GM18508 (cell line): Measurements from ENCODE around the gene KIAA0232.
"Not testable (repeated sequence)": the region's sequence is repeated elsewhere in the genome, so short reads cannot be mapped to it uniquely, and the experiment has no call there.

ENCODE experiments used
- ATAC-seq: cut with Tn5 transposase; IDR thresholded peaks from one replicate; pipeline ENCODE4 v1.9.1; 2021; ENCODE audit warnings: moderate number of reproducible peaks; ENCODE audit not compliant: insufficient read depth, unreplicated experiment

The KIAA0232 gene

DNA sequence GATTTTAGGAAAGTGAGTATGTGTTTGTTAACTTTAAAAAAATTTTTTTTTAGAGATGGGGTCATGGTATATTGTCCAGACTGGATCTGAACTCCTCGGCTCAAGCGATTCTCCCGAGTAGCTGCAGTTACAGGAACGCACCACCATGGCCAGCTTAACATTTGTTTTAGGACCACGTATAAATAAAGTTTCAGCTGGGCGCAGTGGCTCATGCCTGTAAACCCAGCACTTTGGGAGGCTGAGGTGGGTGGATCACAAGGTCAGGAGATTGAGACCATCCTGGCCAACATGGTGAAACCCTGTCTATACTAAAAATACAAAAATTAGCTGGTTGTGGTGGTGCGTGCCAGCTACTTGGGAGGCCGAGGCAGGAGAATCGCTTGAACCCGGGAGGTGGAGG, 129.4 kb downstream of the KIAA0232 start:
- ATAC-seq, result not testable (repeated sequence)

DNA sequence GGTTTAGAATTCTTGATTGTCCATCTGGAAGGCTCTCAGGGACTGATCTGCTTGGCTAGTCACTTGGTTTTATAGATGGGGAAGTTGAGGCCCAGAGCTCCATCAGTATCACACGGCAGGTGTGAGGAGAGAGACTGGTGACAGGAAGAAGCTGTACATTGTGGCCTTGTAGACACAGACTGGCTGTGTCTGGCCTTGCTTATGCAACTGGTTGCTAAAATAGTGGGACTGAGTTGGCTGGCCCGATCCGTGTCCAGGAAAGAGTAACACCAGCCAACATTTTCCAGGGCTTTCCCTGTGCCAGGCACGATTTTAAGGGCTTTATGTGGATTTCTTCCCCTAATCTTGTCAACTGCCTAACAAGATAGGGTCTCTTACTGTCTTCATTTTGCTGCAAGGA, 129.9 kb downstream of the KIAA0232 start:
- ATAC-seq, result no peak

DNA sequence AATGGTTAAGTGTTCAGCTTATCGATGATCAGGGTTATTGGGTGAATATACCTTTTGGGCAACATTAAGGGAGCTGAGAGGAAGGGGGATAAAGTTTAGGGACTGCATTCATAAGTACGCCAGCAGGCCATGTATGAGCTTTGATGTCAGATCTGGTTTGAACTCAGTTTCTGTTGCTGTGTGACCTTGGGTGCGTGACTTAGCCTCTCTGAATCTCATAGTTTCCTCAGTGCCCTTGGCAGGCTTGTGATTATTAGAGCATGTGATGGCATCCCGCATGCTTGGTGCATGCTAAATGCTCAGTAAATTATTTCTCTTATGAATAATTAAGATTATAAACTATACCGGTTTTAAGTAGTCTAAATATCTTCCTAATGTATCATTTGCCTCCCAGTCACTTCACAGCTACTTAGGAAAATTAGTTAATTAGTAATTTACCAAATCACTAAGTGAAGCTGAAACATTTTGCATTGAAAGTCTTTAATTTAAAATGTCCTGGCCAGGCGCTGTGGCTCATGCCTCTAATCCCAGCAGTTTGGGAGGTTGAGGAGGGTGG, 130.9 kb downstream of the KIAA0232 start:
- ATAC-seq, result no peak

DNA sequence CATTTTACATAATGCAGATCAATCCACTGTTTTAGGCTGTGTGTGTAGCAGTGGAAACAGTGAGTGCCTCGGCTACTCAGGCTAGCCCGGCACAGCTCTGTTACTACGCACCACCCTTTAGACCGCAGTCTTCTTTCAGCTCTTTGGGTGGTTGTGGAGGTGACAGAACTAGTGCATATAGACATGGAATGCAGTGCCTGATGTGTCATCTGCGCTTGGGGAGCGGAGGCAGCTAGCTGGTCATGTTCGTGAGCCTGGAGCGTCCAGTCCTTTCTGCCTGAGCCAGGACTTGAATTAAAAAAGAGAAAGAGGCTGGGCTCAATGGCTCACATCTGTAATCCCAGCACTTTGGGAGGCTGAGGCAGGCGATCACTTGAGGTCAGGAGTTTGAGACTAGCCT, 131.9 kb downstream of the KIAA0232 start:
- no peak for ATAC-seq

DNA sequence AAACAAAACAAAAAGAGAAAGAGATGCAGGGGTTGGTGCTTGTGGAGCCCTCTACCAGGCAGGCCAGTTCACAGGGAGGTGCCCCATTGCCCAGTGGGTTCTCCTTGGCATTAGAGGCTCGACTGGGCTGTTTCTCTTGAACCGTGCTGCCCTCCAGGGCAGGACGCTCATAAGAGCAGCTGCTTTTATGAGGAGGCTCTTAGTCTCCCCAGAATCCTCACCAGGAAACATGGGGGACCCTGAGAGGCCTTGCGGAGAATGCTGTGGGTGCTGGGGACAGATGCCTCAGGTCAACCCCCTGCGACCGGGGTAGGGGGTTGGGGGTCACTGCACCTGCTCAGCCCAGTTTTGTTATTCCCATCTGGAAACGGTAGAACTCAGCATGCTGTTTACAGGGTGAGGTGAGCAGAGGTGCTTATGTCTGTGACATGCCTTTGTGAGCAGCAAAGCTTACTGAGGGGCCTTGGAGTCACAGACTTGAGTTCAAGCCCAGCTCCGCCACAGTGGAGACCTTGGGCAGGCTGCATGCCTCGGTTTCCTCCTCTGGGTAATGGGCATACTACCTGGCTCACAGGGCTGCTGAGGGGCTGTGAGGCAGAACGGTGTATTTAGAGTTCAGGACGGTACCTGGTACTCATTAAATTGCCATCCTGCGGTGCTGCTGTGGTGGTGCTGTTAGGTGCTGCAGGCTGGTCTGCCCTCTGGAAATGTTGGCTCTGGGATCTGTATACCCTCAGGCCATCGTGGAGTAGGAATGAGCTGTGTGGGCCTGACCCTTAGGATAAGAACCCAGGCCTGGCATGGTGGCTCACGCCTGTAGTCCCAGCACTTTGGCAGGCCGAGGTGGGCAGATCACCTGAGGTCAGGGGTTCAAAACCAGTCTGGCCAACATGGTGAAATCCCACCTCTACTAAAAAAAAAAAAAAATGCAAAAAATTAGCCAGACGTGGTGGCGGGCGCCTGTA, 132.8 kb downstream of the KIAA0232 start:
- ATAC-seq, result no peak

DNA sequence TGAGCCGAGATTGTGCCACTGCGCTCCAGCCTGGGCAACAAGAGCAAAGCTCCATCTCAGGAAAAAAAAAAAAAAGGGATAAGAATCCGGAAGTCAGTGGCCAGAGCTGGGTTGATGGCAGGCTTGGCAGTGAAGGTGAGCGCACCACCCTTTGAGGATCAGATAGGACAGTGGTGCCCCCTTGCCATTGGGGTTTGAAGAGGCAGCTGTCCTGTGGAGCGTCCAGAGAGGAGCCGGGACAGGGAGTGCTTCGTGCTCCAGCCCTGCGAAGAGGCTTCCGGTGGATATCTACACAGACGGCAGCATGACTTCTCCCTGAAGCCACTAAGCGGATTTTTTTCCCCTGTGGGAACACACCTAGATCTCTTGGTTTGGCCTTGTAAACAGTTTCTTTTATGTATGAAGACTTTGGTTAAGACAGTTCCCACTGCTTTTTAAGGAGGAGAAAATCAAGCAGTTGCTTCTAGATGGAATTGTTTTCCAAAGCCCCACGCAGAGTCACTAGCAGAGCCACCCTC, 133.6 kb downstream of the KIAA0232 start:
- ATAC-seq, result no peak

DNA sequence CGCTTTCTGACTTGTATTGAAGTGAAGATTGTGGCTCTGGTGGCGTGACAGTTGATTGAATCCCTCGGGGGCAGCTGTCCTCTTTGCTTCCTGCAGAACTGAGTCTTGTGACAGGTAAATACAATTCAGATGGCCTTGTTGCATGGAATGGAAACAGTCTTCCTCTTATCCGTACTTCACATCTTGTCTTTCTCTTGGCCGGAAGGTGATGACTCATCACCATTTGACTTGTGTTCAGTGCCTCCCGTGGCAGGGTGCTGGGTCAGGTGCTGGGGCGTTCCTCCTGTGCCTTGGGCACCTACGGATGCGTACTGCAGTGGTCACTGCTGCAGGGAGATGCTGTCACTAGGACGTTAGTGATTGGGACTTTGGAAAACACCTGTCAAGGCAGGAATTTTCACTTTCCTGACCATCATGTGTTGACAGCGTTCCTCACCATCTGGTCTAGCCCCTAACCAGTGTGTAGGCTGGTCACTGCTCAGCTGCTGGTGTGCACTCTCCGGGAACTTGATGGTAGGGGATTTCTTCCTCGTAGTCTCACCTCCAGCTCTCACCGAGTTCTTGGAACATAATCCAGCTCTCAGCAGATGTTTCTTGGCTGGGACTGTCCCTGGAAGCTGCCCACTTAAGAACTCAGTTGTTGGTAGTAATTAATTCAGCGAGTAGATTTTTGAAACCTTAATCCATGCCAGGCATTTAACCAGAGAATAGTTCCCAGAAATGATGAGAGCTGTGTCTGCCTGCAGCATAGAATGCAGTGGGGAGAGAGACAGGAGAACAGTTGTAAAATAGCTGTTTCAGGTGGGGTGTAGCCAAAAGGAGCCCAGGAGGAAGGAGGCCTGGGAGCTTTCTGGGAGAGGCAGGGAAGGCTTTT, 134.3 kb downstream of the KIAA0232 start:
- no peak for ATAC-seq

DNA sequence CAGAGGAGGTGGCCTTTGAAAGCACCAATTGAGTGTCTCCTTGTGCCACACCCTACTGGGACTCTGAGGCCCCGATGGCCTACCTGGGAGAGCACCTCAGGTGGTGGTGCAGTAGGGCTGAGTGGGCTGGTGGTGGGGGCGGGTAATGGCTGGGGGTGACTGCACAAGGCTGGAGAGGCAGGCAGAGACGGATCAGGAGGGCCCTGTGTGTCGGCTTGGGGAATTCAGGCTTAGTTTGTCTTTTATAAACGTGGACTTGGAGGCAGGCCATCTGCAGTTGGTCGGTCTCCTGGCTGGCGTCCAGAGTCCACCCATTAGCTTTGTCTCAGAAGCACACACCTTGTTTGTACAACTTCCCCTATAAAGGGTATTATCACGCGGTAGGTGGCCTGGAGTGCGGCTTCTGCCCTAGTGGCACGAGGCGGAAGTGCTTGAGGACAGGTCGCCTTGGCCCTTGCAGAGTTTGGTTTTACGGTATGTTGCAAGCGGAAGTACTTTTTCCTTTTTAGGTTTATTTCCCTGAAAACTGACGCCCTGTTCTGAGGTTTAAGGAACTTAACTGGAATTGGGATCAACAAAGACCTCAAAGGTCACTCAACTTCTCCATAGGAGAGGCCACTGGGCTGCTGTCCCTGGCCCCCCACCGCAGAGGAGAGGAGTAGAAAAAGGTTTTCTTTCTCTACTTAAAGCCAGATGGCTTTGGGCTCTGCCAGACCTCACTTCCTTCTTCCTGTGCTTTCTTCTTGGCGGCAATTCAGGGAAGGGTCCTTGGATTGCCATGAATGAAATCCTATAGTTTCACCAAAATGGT, 135.1 kb downstream of the KIAA0232 start:
- peak; percentile 50 for ATAC-seq

DNA sequence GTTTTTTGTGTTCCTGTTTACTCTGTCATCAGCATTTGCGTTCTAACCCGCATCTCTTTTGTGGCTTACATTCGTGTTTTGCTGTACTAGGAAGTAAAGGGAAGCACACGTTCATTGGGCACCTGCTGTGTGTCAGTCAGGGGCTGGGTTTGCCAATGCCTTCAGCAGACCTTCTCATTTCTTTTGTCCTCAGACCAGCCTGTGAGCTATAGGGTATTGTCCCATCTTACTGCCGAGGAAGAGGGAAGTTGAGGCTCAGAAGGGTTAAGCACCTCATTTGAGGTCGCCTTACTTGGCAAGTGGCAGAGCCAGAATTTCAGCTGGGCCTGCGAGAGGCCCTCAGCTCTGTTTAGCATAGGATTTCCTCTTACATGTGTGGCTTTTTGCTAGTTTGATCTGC, 135.8 kb downstream of the KIAA0232 start:
- no peak for ATAC-seq

DNA sequence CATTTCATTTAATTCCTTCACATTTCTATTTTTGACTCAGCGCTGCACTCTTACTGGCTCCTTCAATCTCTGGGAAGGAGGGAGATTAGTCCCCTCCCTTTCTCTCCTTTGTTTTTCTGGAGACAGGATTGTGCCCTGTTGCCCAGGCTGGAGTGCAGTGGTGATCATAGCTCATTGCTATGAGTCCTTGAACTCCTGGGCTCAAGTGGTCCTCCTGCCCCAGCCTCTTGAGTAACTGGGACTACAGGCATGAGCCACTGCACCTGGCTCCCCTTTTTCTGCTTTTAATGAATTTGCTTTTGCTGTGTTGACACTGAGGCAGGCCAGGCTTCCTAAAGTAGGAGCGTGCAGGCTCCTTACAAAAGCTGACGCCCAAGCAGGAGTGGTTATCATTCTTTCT, 137.6 kb downstream of the KIAA0232 start:
- no peak for ATAC-seq

DNA sequence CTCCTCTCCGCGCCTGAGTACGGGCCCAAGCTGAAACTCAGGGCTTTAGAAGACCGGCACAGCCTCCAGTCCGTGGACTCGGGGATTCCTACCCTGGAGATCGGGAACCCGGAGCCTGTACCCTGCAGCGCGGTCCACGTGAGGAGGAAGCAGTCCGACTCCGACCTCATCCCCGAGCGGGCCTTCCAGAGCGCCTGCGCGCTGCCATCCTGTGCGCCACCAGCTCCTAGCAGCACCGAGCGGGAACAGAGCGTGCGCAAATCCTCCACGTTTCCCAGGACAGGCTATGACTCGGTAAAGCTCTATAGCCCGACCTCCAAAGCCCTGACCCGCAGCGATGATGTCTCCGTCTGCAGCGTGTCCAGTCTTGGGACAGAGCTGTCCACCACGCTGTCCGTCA, 141.0 kb downstream of the KIAA0232 start:
- ATAC-seq, result no peak

DNA sequence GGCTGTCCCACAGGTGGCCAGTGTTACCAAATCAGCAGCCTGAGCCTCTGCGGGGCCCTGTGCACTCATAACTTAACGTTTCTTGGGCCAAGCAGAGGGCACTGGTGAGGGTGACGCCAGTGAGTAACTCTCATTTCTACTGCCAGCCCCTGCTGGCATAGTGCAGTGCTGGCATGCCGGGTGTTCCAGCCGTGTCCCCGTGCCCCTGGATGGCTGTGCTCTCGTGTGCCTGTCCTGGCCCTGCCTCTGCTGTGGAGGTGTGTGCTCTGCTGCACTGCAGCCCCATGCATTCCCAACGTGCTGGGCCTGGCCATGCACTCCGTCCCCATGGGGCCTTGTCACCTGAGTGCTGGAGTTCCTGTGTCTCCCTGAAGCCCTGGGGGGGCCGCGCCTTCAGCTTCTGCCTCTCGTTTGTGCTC, 141.8 kb downstream of the KIAA0232 start:
- ATAC-seq, result no peak

DNA sequence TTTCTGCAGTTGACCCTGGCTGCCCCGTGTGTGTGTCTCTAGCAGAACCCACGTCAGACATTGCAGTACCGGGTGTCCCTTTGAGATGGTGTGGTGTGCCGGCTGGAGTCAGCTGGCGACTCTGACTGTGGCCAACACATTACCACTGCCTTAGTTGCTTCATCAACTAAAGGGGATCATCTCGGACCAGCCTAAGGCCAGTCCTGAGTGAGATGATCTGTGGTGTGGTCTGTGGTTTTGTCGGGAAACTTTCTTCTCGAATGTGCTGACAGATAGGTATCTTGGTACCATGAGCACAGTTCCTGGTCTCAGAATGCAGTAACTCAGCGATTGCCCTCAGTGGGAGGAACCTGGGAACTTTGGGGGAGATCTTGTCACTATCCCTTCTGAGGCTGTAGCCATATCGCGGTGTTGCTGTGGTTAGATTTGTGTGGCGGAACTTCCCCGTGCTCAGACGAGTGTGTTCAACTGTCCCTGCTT, 142.9 kb downstream of the KIAA0232 start:
- no peak for ATAC-seq

DNA sequence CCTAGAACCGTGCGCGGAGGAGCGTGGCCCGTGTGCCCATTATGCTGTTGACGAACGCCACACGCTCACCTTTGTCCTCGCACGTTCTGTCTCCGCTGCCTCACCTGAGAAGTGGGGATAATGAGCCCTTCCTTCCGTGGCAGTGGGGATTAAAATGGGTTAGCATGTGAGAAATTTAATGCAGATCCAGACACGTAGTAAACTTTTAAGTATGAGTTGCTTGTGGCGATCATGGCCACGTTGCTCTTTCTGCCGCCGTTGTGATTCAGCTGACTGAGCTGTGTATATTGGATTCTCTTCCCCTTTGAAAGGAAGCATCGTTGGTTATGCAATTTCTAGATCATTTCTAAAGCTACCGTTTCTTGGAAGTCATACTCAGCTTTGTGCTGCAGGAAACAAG, 143.6 kb downstream of the KIAA0232 start:
- no peak for ATAC-seq

DNA sequence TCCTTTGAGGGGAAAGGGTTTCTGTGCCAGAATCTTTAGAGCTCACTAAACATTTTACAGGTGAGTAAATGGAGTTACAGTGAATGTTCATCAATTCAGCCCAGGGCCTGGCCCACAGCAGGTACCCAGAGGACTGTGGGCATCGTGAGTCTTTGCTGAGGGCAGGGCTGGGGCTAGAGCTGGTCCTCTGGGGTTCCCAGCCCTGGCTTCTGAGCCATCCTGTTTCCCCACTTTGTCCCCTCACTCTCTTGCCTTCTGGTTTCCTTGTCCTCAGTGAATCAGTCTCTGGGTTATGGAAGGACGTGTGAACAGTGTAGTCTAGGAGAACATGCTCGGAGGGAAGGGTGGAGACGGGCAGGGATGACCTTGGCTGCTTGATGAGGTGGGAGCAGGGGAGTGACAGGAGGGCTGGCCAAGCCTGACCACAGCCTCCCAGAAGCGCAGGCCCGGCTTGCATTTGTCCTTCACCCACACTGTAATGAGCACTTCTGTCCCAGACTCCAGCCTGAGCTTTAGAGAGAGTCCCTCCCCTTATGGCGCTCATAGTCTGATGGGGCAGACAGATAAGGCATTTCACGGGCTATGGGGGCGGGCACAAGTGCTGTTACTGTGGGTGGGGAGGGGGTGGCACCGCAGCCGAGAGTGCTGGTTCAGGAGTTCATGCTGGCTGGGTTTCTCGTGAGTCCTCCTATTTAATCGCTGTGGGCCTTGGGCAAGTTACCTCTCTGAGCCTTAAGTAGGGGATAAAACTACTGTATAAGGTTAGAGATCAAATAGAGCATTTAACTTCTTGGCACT, 144.4 kb downstream of the KIAA0232 start:
- ATAC-seq, result no peak

DNA sequence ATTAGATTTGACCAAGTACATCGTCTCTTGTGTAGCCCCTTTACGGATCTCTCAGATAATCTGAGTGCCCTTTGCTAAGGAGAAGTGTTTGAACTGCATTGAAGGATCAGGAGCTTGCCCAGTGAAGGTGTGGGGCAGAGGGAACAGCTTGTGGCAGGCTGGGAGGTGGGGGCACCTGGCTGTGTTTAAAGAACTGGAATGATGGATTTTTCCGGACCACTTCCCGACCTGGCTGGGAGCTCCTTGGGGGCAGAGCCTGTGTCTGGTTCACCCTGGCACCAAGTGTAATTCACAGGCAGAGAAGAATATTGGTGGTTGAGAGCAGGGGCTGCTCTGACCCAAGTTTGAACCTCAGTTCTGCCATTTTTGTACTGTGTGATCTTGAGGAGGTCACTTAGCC, 145.6 kb downstream of the KIAA0232 start:
- no peak for ATAC-seq

DNA sequence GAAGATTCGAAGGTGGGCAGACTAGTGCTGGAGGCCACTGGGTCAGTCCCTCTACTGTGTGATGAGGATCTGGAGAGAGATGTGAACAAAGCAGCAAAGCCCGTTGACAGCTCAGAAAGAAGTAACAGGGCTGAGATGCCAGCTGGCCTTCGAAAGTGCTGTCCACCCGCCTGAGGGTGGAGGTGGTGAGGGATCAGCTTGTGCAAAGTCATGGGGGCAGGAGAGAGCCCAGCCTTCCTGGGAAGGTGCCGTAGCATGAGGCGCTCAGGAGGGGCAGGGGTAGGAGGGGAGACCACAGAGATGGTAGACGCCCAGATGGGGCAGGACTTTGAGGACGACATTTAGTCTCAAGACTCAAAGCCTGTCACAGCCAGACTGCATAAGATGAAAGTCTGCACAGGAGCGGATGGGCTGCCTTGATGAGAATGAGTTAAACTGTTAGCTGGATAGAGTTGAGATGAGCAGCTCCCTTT, 146.8 kb downstream of the KIAA0232 start:
- no peak for ATAC-seq

DNA sequence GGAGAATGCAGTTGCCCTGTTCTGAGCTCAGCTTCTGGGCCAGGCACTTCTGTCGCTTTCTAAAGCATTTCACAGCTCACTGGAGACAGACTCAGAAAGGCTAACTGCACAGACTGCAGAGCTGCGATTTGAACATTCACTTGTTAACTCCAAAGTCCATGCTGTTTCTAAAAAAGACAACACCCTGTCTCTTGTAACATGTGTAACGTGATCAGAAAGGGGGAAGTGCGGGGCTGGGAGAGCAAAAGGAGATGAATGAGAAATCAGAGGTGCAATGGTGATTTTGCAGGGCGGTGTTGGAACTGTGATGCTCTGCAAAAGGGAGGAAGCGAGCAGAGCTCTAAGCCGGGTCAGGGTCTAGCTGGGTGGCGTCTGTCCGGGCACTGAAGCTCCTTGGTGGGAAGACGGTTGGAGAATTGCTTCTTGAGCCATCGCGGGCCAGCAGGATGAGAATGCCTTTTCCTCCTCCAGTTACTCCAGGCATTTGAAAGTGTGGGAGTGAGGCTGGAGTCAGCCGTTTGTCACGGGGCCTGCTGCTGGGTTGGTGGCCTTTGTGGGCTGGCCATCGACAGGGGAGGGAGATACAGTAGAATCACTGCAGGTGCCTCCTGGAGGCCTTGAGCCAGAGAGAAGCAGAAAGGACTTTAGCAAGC, 147.4 kb downstream of the KIAA0232 start:
- no peak for ATAC-seq
